HG03565 (cell line): ENCODE measurements around the gene CLDN6.

Source experiments
- ATAC-seq: cut with Tn5 transposase; IDR thresholded peaks from one replicate; pipeline ENCODE4 v1.9.1; 2021; ENCODE audit warnings: mild to moderate bottlenecking, moderate library complexity; ENCODE audit not compliant: unreplicated experiment

Gene CLDN6

GRCh38 chr16:3029491-3030221 lies 11.7 kb upstream of the CLDN6 start:
- ATAC-seq = no peak

- ATAC-seq = no peak
Observed at GRCh38 chr16:3028716-3029319, 10.8 kb upstream of the CLDN6 start.

- no peak for ATAC-seq
Observed at GRCh38 chr16:3027983-3028715, 10.2 kb upstream of the CLDN6 start.

GRCh38 chr16:3027489-3027795 lies 9.5 kb upstream of the CLDN6 start:
- ATAC-seq = no peak

- no peak for ATAC-seq
Observed at GRCh38 chr16:3026609-3027488, 8.9 kb upstream of the CLDN6 start.

GRCh38 chr16:3026003-3026378 lies 8.0 kb upstream of the CLDN6 start:
- ATAC-seq = no peak

GRCh38 chr16:3025032-3026002 lies 7.3 kb upstream of the CLDN6 start:
- ATAC-seq = no peak

- ATAC-seq = peak; percentile 71
Observed at GRCh38 chr16:3023669-3024478, 5.9 kb upstream of the CLDN6 start, which contains the start of the genes HCFC1R1 and THOC6. HCFC1R1 (minus strand) TSS chr16:3023942; CDS start chr16:3023941, 1 bp downstream. THOC6 (plus strand) TSS chr16:3024035; CDS start chr16:3024327, 292 bp downstream.

GRCh38 chr16:3023415-3023668 lies 5.4 kb upstream of the CLDN6 start:
- ATAC-seq = no peak

- no peak for ATAC-seq
Observed at GRCh38 chr16:3022684-3023414, 4.9 kb upstream of the CLDN6 start.

GRCh38 chr16:3022208-3022683 lies 4.3 kb upstream of the CLDN6 start:
- no peak for ATAC-seq

GRCh38 chr16:3021449-3022207 lies 3.6 kb upstream of the CLDN6 start:
- ATAC-seq = no peak

GRCh38 chr16:3020604-3021448 lies 2.8 kb upstream of the CLDN6 start:
- no peak for ATAC-seq

GRCh38 chr16:3020247-3020603 lies 2.2 kb upstream of the CLDN6 start, which contains the start of gene TNFRSF12A:
TNFRSF12A (plus strand) TSS chr16:3020368; CDS start chr16:3020398, 30 bp downstream.
- no peak for ATAC-seq

- ATAC-seq = no peak
Observed at GRCh38 chr16:3019594-3020246, 1.7 kb upstream of the CLDN6 start.

GRCh38 chr16:3017344-3017743 lies 639 bp downstream of the CLDN6 start:
- ATAC-seq = no peak
